HG03354 (cell line): ENCODE data around the gene HSFY2.
"Not testable (repeated sequence)": the region's sequence is repeated elsewhere in the genome, so short reads cannot be mapped to it uniquely, and the experiment has no call there.

Experiments used
- ATAC-seq: cut with Tn5 transposase; IDR thresholded peaks from one replicate; pipeline ENCODE4 v1.9.1; 2021; ENCODE audit warnings: mild to moderate bottlenecking; ENCODE audit not compliant: unreplicated experiment, poor library complexity, severe bottlenecking

The HSFY2 gene

GRCh38 chrY:18773635-18774034, at the start of gene HSFY2:
Gene HSFY2 (minus strand): TSS chrY:18773735. CDS start chrY:18773618, 117 bp downstream.
- not testable (repeated sequence) for ATAC-seq

GRCh38 chrY:18815751-18816150, 42.2 kb upstream of the HSFY2 start:
- ATAC-seq = not testable (repeated sequence)

- not testable (repeated sequence) for ATAC-seq
These were observed 15.3 kb upstream of the HSFY2 start for GRCh38 chrY:18788757-18789406.

- not testable (repeated sequence) for ATAC-seq
These were observed 19.5 kb downstream of the HSFY2 start for GRCh38 chrY:18754077-18754476.

GRCh38 chrY:18753133-18753815, 20.3 kb downstream of the HSFY2 start:
- not testable (repeated sequence) for ATAC-seq

GRCh38 chrY:18723714-18724113, 49.8 kb downstream of the HSFY2 start:
- not testable (repeated sequence) for ATAC-seq
